Endothelial cell of umbilical vein (primary cell): ENCODE measurements around the gene SEMA4F. TPM values are rescaled to one million over a fixed set of nuclear protein-coding genes. Genes with fewer than 3 reads are reported as not detected.

Experiments
- BruUV-seq: library from RNA; stranded (reverse); fragments of 400-500 nt; replicated peaks from 2 replicates; lab custom pipeline; 2021; lab: Mats Ljungman, UMichigan
- CTCF ChIA-PET: fragments of 300-600, 350-600 bp; sonication (Branson Sonifier 250); formaldehyde crosslinking; loops from one replicate; lab custom pipeline; 2021; ENCODE audit warnings: antibody characterized with exemption, inconsistent platforms; lab: Charles Lee
- POLR2A ChIA-PET: fragments of 300-600, 350-600 bp; sonication (Branson Sonifier 250); formaldehyde crosslinking; loops from one replicate; lab custom pipeline; 2021; ENCODE audit warnings: antibody characterized with exemption, inconsistent platforms; lab: Charles Lee
- DNase-seq: peaks from one replicate; pipeline ENCODE4 v3.0.0-alpha.2; 2011; ENCODE audit warnings: low read depth, low spot score
- FAIRE-seq: peaks from 2 replicates; lab custom pipeline; 2011; peaks lifted over from hg19 to GRCh38; lab: Jason Lieb, UNC
- H2AFZ ChIP-seq: 2 replicates; pipeline ENCODE4 v1.6.0; 2012; ENCODE audit warnings: low read depth, low read length, control low read depth, inconsistent platforms
- H3K27ac ChIP-seq: 2 replicates; pipeline ENCODE4 v1.5.1; 2011; ENCODE audit warnings: low read depth, mild to moderate bottlenecking, control low read depth, low read length, moderate library complexity; ENCODE audit not compliant: insufficient read depth
- H3K27me3 ChIP-seq, 2 experiments: 2 replicates each; pipeline versions ENCODE4 v1.6.0 to v1.6.1; 2011; ENCODE audit warnings: low read length in 2 of 2, mixed read lengths in 1 of 2; ENCODE audit not compliant: control insufficient read depth in 2 of 2, insufficient read depth in 2 of 2
- H3K36me3 ChIP-seq, 2 experiments: 2 replicates in 1 of 2; 3 replicates in 1 of 2; pipeline ENCODE4 v1.5.1; 2011; ENCODE audit warnings: low read length in 2 of 2, mild to moderate bottlenecking in 1 of 2, moderate library complexity in 1 of 2; ENCODE audit not compliant: control insufficient read depth in 2 of 2, insufficient read depth in 2 of 2; ENCODE audit errors: extremely low read depth in 1 of 2
- H3K4me1 ChIP-seq: 3 replicates; pipeline ENCODE4 v1.5.1; 2011; ENCODE audit warnings: mild to moderate bottlenecking, low read length; ENCODE audit not compliant: control insufficient read depth, insufficient read depth; ENCODE audit errors: extremely low read depth
- H3K4me2 ChIP-seq: 2 replicates; pipeline ENCODE4 v1.6.1; 2011; ENCODE audit warnings: low read length, control low read depth, mixed read lengths; ENCODE audit not compliant: insufficient read depth
- H3K4me3 ChIP-seq, 3 experiments: fragments of 200-600 bp in 1 of 3; sonication (generic), shearing (Covaris generic) in 1 of 3; replicated peaks in 1 of 3; 2 replicates each; pipeline ENCODE4 v1.5.1; 2011 to 2016; ENCODE audit warnings: control low read depth in 3 of 3, low read length in 3 of 3, mild to moderate bottlenecking in 2 of 3, inconsistent platforms in 1 of 3, low read depth in 1 of 3, moderate library complexity in 1 of 3; ENCODE audit not compliant: insufficient read depth in 1 of 3
- H3K79me2 ChIP-seq: 2 replicates; pipeline ENCODE4 v1.6.0; 2012; ENCODE audit warnings: low read length, inconsistent platforms; ENCODE audit not compliant: control insufficient read depth, insufficient read depth
- H3K9ac ChIP-seq: replicated peaks from 2 replicates; pipeline ENCODE3; 2011; ENCODE audit warnings: low read length, control low read depth; ENCODE audit not compliant: insufficient read depth; ENCODE audit errors: extremely low read depth
- H3K9me1 ChIP-seq: replicated peaks from 3 replicates; pipeline ENCODE4 v1.6.0; 2011; ENCODE audit warnings: mild to moderate bottlenecking, low read length; ENCODE audit not compliant: control insufficient read depth, insufficient read depth; ENCODE audit errors: extremely low read depth
- H3K9me3 ChIP-seq: replicated peaks from 2 replicates; pipeline ENCODE4 v1.5.1; 2012; ENCODE audit warnings: low read length, inconsistent platforms; ENCODE audit not compliant: control insufficient read depth, insufficient read depth
- H4K20me1 ChIP-seq: replicated peaks from 2 replicates; pipeline ENCODE3; 2011; ENCODE audit warnings: mild to moderate bottlenecking, low read length; ENCODE audit not compliant: control insufficient read depth, insufficient read depth; ENCODE audit errors: extremely low read depth
- CTCF ChIP-seq, 2 donors: IDR thresholded peaks; 1 replicate in 1 of 2; 2 replicates in 1 of 2; pipeline ENCODE4 v1.5.1; 2011; ENCODE audit warnings: low read length in 2 of 2, mild to moderate bottlenecking in 2 of 2, moderate library complexity in 2 of 2, control low read depth in 1 of 2, inconsistent platforms in 1 of 2, low read depth in 1 of 2; ENCODE audit not compliant: insufficient read depth in 1 of 2; ENCODE audit errors: extremely low read depth in 1 of 2
- EZH2 ChIP-seq: IDR thresholded peaks from 2 replicates; pipeline ENCODE4 v1.6.1; 2012; ENCODE audit warnings: borderline replicate concordance, low read depth, mild to moderate bottlenecking, moderate library complexity, low read length, inconsistent platforms; ENCODE audit not compliant: severe bottlenecking
- FOS ChIP-seq: IDR thresholded peaks from 2 replicates; pipeline ENCODE4 v1.6.1; 2011; ENCODE audit warnings: mild to moderate bottlenecking, low read length, moderate library complexity, borderline replicate concordance; ENCODE audit not compliant: insufficient read depth
- GATA2 ChIP-seq: IDR thresholded peaks from 2 replicates; pipeline ENCODE4 v1.7.0; 2011; ENCODE audit warnings: low read depth, mild to moderate bottlenecking, moderate library complexity, mixed read lengths, low read length; ENCODE audit not compliant: insufficient read length, insufficient read depth
- JUN ChIP-seq: IDR thresholded peaks from 2 replicates; pipeline ENCODE4 v1.6.1; 2011; ENCODE audit warnings: borderline replicate concordance, low read depth; ENCODE audit not compliant: insufficient read length, insufficient read depth
- MYC ChIP-seq: IDR thresholded peaks from one replicate; pipeline ENCODE4 v1.6.1; 2011; ENCODE audit warnings: mild to moderate bottlenecking, low read depth, low read length
- POLR2A ChIP-seq: IDR thresholded peaks from 2 replicates; pipeline ENCODE4 v1.6.1; 2012; ENCODE audit warnings: low read depth, mild to moderate bottlenecking, control low read depth, low read length
- POLR2AphosphoS5 ChIP-seq: IDR thresholded peaks from 2 replicates; pipeline ENCODE4 v1.6.1; 2012; ENCODE audit warnings: low read depth, mild to moderate bottlenecking, control low read depth, low read length, moderate library complexity; ENCODE audit not compliant: insufficient read depth
- dilution Hi-C: fragments of 300-500 bp; cut with MboI; formaldehyde crosslinking; loops from one replicate; pipeline ENCODE4 v1.15.0; 2019; ENCODE audit warnings: low sequenced_read_pairs; ENCODE audit not compliant: extremely low pct_ligation_motif_present
- intact Hi-C: fragments of 100-400 bp; cut with micrococcal nuclease; formaldehyde crosslinking; loops from one replicate; pipeline ENCODE4 v1.10.0; 2022
- polyA plus RNA-seq, 4 experiments: library from polyadenylated mRNA; depleted of rRNA in 3 of 4; stranded (reverse) in 3 of 4; unstranded in 1 of 4; fragments of >200 nt; gene quantifications; 2 replicates each; pipeline versions ENCODE4 v1.2.1 to v1.2.3, GENCODE V29; 2011 to 2012; ENCODE audit warnings: missing spikeins in 1 of 4
- total RNA-seq: library from RNA; stranded (reverse); gene quantifications from 2 replicates; pipeline ENCODE4 v1.2.3, GENCODE V29; 2021
- TF ChIP-seq, protein P1 (sequence below): IDR thresholded peaks from 2 replicates; pipeline ENCODE4 v1.6.1; 2011; ENCODE audit not compliant: insufficient read depth, insufficient read length

Gene SEMA4F
- total and polyA plus RNA-seq, 2 donors (not counting 3 experiments of a cell fraction or from before 2014, with no cell fraction given): 5.3 to 6.0 TPM

DNA sequence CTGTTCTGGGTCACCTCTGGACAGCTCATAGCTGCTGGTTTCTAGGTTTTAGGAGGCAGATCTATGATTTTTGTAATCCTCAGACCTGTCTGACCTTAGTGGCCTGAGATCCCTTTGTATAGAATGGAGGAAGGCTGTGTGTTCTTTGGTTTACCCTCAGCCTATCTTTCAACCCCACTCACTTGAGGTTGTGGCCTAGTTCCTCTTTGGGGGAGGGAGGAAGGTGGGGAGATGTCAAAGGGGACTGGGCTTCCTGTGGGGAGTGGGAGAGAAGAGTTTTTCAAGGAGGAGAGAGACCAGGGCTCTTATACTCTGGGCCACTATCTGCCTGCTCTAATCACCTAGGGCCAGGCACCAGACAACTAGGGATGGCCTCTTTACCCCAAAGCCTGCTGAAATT lies 28.5 kb downstream of the SEMA4F start:
- H3K9me1 ChIP-seq: no peaks in the 10 kb centered on the region
- dilution Hi-C loops: no loop called here
- no peak overlapping the region for H3K27ac ChIP-seq
- no peak overlapping the region for H2AFZ ChIP-seq
- CTCF ChIA-PET: interaction anchor here (1.7 to 2.1 kb wide), 2 partner anchors 8 to 11 kb away, joined by 5 read pairs; no protein-coding TSS in a partner anchor
- H4K20me1 ChIP-seq: no peaks in the 10 kb centered on the region
- H3K9ac ChIP-seq: no peak overlapping the region
- H3K36me3 ChIP-seq: no peaks in the 10 kb centered on the region
- no peaks in the 10 kb centered on the region for H3K79me2 ChIP-seq
- TF ChIP-seq GATA2 (no peak), FOS (no peak), MYC (no peak), POLR2AphosphoS5 (no peak), EZH2 (no peak), JUN (no peak), CTCF (IDR thresholded peaks at IDR 0.05; ENCODE audit: extremely low read depth in 1 of 2, insufficient read depth in 1 of 2, low read depth in 1 of 2, low read length in 2 of 2) (no peak), POLR2A (no peak)
- TF ChIP-seq, protein P1, sequence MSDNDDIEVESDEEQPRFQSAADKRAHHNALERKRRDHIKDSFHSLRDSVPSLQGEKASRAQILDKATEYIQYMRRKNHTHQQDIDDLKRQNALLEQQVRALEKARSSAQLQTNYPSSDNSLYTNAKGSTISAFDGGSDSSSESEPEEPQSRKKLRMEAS: no peak
- intact Hi-C loops: no loop called here
- no peaks in the 10 kb centered on the region for H3K4me1 ChIP-seq
- POLR2A ChIA-PET: no interaction called here
- H3K9me3 ChIP-seq: no peaks in the 10 kb centered on the region
- H3K27me3 ChIP-seq: peaks cover 2 to 3% of the 10 kb centered on the region in 2 experiments
- BruUV-seq: no TSS peak
- H3K4me2 ChIP-seq: no peak overlapping the region
- DNase-seq (no peak), FAIRE-seq (no peak)
- H3K4me3 ChIP-seq: no peak overlapping the region
